SKM-1 (cell line): ENCODE measurements around the gene PCDHA13.
"Not testable (repeated sequence)": the region's sequence is repeated elsewhere in the genome, so short reads cannot be mapped to it uniquely, and the experiment has no call there.

Experiments
- DNase-seq: peaks from one replicate; lab custom pipeline; 2025; ENCODE audit not compliant: unreplicated experiment; lab: John Stamatoyannopoulos, UW

Gene PCDHA13

DNA sequence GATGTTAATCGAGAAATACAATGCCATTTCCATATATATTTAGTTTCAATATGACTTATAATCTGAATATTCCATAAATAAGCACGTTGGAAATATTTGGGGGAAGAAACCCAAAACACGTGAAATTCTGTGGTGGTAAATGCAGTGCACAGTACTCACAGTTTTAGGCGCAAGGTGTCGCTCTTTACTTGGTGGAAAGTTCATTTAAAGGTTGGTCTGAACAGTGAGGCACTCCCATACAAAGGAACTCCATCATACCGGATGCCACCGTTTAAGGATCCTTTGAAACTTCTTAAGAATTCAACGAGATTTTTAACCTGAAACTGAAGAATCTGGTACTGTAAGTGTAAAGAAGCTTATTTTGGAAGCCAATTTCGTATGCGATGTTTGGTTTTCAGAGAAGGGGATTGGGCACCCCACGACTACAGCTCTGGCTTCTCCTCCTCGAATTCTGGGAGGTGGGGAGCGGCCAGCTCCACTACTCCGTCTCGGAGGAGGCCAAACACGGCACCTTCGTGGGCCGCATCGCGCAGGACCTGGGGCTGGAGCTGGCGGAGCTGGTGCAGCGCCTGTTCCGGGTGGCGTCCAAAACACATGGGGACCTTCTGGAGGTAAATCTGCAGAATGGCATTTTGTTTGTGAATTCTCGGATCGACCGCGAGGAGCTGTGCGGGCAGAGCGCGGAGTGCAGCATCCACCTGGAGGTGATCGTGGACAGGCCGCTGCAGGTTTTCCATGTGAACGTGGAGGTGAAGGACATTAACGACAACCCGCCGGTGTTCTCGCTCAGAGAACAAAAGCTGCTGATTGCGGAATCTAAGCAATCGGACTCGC, 13.0 kb upstream of the PCDHA13 start, which contains the start of gene PCDHA11:
Gene PCDHA11, plus strand, starts transcription at position 237 of the 834 bp plus-strand sequence. Its CDS starts 147 bp downstream, at position 384.
- DNase-seq: no peak

DNA sequence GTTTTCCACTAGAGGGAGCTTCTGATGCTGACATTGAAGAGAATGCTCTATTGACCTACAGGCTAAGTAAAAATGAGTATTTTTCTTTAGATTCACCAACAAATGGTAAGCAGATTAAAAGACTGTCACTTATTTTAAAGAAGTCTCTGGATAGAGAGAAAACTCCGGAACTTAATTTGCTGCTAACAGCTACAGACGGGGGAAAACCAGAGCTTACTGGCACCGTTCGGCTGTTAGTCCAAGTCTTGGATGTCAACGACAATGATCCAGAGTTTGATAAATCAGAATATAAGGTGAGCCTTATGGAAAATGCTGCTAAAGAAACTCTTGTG, 12.4 kb upstream of the PCDHA13 start:
- no peak for DNase-seq

DNA sequence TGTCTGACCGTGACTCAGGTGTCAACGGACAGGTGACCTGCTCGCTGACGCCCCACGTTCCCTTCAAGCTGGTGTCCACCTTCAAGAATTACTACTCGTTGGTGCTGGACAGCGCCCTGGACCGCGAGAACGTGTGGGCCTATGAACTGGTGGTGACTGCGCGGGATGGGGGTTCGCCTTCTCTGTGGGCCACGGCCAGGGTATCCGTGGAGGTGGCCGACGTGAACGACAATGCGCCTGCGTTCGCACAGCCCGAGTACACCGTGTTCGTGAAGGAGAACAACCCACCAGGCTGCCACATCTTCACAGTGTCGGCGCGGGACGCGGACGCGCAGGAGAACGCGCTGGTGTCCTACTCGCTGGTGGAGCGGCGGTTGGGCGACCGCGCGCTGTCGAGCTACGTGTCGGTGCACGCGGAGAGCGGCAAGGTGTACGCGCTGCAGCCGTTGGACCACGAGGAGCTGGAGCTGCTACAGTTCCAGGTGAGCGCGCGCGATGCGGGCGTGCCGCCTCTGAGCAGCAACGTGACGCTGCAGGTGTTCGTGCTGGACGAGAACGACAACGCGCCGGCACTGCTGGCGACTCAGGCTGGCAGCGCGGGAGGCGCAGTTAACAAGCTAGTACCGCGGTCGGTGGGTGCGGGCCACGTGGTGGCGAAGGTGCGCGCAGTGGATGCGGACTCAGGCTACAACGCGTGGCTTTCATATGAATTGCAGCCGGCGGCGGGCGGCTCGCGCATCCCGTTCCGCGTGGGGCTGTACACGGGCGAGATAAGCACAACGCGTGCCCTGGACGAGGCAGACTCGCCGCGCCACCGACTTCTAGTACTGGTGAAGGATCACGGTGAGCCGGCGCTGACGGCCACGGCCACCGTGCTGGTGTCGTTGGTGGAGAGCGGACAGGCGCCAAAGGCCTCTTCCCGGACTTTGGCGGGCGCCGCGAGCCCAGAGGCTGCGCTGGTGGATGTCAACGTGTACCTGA, 11.4 kb upstream of the PCDHA13 start:
- no peak for DNase-seq

DNA sequence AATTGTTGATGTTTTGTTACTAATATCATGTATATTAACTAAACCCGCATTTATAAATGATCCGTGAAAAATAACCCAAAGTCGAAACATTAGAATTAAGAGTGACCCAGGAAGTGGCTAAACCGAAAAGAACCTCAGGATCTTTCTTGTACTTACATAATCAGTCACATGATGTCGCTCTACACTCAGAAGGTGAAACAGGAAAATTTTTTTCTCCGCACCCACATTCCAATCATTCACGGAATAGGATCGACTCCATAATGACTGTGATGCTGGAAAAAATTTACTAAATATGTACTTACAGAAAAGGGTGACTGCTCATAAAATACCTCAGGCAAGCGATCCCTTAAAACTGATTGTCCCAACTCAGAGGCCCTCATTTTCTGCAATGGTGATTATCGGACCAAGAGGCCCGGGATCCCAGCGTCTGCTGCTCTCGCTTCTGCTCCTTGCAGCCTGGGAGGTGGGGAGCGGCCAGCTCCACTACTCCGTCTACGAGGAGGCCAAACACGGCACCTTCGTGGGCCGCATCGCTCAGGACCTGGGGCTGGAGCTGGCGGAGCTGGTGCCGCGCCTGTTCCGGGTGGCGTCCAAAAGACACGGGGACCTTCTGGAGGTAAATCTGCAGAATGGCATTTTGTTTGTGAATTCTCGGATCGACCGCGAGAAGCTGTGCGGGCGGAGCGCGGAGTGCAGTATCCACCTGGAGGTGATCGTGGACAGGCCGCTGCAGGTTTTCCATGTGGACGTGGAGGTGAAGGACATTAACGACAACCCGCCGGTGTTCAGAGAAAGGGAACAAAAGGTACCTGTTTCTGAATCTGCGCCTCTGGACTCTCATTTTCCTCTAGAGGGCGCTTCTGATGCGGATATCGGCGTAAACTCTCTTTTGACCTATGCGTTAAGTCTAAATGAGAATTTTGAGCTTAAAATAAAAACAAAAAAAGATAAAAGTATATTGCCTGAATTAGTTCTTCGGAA, 6.5 kb upstream of the PCDHA13 start, which contains the start of gene PCDHA12:
Gene PCDHA12, plus strand, starts transcription at position 224 of the 981 bp plus-strand sequence. Its CDS starts 165 bp downstream, at position 389.
- no peak for DNase-seq

DNA sequence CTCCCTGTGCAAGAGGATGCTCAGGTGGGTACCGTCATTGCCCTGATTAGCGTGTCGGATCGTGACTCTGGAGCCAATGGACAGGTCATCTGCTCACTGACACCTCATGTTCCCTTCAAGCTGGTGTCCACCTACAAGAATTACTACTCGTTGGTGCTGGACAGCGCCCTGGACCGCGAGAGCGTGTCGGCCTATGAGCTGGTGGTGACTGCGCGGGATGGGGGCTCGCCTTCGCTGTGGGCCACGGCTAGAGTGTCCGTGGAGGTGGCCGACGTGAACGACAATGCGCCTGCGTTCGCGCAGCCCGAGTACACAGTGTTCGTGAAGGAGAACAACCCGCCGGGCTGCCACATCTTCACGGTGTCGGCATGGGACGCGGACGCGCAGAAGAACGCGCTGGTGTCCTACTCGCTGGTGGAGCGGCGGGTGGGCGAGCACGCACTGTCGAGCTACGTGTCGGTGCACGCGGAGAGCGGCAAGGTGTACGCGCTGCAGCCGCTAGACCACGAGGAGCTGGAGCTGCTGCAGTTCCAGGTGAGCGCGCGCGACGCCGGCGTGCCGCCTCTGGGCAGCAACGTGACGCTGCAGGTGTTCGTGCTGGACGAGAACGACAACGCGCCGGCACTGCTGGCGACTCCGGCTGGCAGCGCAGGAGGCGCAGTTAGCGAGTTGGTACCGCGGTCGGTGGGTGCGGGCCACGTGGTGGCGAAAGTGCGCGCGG, 5.2 kb upstream of the PCDHA13 start:
- not testable (repeated sequence) for DNase-seq

DNA sequence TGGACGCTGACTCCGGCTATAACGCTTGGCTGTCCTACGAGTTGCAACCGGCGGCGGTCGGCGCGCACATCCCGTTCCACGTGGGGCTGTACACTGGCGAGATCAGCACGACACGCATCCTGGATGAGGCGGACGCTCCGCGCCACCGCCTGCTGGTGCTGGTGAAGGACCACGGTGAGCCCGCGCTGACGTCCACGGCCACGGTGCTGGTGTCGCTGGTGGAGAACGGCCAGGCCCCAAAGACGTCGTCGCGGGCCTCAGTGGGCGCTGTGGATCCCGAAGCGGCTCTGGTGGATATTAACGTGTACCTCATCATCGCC, 4.7 kb upstream of the PCDHA13 start:
- DNase-seq: no peak

DNA sequence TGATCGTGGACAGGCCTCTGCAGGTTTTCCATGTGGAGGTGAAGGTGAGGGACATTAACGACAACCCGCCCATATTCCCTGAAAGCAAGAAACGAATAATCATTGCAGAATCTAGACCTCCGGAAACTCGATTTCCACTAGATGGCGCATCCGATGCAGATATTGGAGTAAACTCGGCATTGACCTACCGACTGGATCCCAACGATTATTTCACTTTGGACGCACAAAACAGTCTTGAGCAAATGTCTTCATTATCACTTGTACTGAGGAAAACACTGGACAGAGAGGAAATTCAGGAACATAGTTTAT, 621 bp downstream of the PCDHA13 start:
- DNase-seq: no peak

DNA sequence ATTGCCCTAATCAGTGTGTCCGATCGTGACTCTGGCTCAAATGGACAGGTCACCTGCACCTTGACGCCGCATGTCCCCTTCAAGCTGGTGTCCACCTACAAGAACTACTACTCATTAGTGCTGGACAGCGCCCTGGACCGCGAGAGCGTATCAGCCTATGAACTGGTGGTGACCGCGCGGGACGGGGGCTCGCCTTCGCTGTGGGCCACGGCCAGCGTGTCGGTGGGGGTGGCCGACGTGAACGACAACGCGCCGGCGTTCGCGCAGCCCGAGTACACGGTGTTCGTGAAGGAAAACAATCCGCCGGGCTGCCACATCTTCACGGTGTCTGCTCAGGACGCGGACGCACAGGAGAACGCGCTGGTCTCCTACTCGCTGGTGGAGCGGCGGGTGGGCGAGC, 1.4 kb downstream of the PCDHA13 start:
- DNase-seq: no peak

DNA sequence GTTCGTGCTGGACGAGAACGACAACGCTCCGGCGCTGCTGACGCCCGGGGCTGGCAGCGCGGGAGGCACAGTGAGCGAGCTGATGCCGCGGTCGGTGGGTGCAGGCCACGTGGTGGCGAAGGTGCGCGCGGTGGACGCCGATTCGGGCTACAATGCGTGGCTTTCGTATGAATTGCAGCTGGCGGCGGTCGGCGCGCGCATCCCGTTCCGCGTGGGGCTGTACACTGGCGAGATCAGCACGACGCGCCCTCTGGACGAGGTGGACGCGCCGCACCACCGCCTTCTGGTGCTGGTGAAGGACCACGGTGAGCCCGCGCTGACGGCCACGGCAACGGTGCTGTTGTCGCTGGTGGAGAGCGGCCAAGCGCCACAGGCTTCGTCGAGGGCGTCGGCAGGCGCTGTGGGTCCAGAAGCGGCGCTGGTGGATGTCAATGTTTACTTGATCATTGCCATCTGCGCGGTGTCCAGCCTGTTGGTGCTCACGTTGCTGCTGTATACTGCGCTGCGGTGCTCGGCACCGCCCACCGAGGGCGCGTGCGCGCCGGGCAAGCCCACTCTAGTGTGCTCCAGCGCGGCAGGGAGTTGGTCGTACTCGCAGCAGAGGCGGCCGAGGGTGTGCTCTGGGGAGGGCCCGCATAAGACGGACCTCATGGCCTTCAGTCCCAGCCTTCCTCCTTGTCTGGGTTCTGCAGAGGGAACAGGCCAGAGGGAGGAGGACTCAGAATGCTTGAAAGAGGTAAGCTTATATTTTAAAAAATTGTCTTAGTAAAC, 2.2 kb downstream of the PCDHA13 start:
- DNase-seq: no peak

DNA sequence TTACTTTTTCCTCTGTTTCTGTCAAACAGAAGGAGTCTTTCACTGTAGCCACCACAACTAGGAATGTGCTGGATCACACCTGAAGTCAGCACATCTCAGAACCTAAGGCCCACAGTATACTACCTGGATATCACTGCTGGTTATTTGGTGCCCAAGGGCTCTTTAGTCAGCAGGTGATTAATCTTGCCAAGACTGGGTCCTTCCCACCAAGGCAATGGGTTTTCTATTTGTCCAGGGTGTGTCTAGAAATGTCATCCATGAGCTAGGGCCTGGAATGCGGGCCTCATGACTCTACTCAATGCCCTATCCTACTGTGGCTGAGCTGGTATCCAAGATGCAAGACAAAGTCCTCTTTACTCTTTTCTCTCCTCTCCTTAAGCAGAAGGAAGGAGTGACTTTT, 34.4 kb downstream of the PCDHA13 start:
- no peak for DNase-seq

DNA sequence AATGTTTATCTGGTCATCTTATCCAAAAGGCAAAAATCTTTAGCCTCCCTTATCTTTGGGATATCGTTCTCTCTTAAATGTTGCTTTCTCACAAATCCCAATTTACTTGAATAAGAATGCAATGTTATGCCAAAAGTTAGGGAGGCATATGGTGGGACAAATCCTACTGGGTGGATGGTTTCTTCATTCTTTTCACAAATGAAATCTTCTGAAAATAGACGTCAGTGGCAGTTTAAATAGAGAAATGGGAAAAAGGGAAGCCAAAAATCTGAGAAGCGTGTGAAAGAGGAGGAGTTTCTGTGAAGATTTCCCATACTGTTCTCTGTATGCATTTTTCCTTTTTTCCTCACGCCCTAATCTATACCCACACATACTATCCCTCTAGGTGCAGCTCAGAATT, 41.7 kb downstream of the PCDHA13 start:
- DNase-seq: no peak

DNA sequence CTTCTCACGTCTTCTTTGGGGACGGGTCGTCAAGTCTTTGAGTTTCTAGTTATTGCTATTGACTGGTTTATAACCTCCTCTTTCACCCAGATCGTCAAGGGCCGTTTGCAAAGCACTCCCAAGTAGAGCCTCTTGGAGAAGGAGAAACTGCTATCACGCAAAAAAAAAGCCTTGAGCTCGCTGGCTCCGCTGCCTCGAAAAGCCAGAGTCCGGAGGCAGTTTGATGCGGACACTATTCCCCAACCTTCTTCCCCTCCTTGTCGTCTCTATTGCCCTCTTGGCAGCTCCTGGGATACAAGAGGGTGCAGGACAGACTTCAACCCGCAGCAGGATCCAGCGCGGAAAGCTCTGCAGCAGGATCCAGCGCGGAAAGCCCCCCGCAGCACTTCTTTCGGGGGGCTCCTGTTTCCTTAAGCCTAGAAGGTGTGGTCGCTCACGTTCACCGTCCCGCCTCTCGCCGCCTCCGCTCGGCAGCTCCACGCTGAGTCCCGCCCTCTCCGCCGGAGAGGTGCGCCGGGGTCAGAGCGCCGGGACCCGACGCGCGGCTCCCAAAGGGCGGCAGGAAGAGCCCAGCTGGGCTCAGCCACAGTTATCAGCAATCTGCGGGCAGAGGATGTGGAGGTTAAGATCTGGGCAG, 44.0 kb downstream of the PCDHA13 start, which contains the start of gene PCDHAC1:
Gene PCDHAC1, plus strand, starts transcription at position 494 of the 637 bp plus-strand sequence. CDS start 594 bp downstream, outside the sequence.
- no peak for DNase-seq

DNA sequence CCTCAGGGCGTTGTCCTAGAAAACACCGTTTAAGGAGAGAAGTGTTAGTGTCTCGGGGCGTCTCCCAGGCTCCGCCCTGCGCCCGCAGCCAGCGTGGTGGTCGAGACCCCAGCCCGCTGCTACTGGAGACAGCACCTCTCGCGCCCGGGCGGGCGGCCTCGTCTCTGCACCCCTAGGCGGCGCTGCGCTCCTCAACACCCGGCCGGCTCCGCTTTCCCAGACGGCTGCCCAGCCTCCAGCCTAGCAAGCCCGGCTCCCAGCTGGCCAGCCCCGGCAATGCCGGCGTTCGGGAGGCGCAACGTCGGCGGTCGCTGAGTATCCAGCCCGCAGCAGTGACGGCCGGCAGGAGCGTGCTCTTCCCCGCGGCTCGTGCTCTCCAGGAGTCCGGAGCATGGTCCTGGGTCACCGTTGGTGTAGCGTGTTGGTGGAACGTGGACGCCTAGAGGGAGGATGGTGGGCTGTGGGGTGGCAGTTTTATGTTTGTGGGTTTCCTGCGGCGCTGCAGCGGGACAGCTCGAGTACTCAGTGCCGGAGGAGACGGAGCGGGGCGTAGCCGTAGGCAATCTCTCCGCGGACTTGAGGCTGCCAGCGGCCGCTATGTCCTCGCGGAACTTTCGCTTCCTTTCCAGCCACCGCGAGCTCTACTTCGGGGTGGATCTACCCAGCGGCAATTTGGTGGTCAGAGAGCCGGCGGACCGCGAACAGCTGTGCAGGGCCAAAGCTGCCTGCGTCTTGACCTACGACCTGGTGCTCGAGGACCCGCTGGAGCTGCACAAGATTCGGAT, 44.7 kb downstream of the PCDHA13 start:
- DNase-seq: no peak

DNA sequence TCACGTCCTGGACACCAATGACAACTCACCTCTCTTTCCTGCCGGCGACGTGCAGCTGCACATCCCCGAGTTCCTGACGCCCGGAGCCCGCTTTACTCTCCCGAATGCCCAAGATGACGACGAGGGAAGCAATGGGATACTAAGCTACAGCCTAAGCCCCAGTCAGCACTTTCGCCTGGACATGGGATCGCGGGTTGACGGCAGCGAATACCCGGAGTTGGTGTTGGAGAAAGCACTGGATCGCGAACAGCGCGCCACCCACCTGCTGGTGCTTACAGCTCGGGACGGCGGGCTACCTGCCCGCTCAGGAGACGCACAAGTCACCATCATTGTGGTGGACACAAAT, 45.3 kb downstream of the PCDHA13 start:
- no peak for DNase-seq
